Glutamatergic neuron (in vitro differentiated cells): ENCODE data around the gene WFS1. TPM values are rescaled to one million over a fixed set of nuclear protein-coding genes. Genes with fewer than 3 reads are reported as not detected.

ENCODE experiments used
- DNase-seq: peaks from one replicate; pipeline ENCODE4 v3.0.0; 2022
- H3K27ac Mint-ChIP-seq: one replicate; pipeline ENCODE4 v1.8.0; 2020; ENCODE audit warnings: mild to moderate bottlenecking, mixed read lengths, inconsistent platforms; ENCODE audit not compliant: unreplicated experiment
- H3K27me3 Mint-ChIP-seq: one replicate; pipeline ENCODE4 v1.8.0; 2020; ENCODE audit warnings: mild to moderate bottlenecking, moderate library complexity, mixed read lengths, inconsistent platforms; ENCODE audit not compliant: unreplicated experiment
- H3K36me3 Mint-ChIP-seq: one replicate; pipeline ENCODE4 v1.8.0; 2020; ENCODE audit warnings: mild to moderate bottlenecking, mixed read lengths, inconsistent platforms; ENCODE audit not compliant: unreplicated experiment
- H3K4me1 Mint-ChIP-seq: one replicate; pipeline ENCODE4 v1.8.0; 2020; ENCODE audit warnings: mild to moderate bottlenecking, low read depth, mixed read lengths, inconsistent platforms; ENCODE audit not compliant: unreplicated experiment
- H3K4me3 Mint-ChIP-seq: one replicate; pipeline ENCODE4 v1.8.0; 2020; ENCODE audit warnings: mild to moderate bottlenecking, mixed read lengths, inconsistent platforms; ENCODE audit not compliant: unreplicated experiment
- H3K9me3 Mint-ChIP-seq: one replicate; pipeline ENCODE4 v1.8.0; 2020; ENCODE audit warnings: mild to moderate bottlenecking, moderate library complexity, mixed read lengths, inconsistent platforms; ENCODE audit not compliant: unreplicated experiment
- total RNA-seq: library from RNA; stranded (reverse); fragmentation: NEBNext Ultra II Directional; extraction: Animal tissue kit (Norgen Biotek cat#: 25700); gene quantifications from one replicate; pipeline ENCODE4 v1.2.1, GENCODE V29; 2021; ENCODE audit not compliant: unreplicated experiment
- TF ChIP-seq, protein P1 (sequence below): fragments of 200-600 bp; sonication (generic); IDR thresholded peaks from one replicate; pipeline ENCODE4 v1.5.0; 2021; ENCODE audit not compliant: partially characterized antibody, unreplicated experiment

Gene WFS1
- total RNA-seq, 1 donor from 2014 or later = 30.4 TPM

- Mint-ChIP-seq H3K27ac (no peak overlapping the region), H3K4me3 (no peak overlapping the region), H3K36me3 (peaks cover 10% of the 10 kb centered on the region), H3K27me3 (peaks cover 9% of the 10 kb centered on the region), H3K4me1 (no peaks in the 10 kb centered on the region), H3K9me3 (peaks cover 2% of the 10 kb centered on the region)
- DNase-seq = no peak
- TF ChIP-seq, protein P1, sequence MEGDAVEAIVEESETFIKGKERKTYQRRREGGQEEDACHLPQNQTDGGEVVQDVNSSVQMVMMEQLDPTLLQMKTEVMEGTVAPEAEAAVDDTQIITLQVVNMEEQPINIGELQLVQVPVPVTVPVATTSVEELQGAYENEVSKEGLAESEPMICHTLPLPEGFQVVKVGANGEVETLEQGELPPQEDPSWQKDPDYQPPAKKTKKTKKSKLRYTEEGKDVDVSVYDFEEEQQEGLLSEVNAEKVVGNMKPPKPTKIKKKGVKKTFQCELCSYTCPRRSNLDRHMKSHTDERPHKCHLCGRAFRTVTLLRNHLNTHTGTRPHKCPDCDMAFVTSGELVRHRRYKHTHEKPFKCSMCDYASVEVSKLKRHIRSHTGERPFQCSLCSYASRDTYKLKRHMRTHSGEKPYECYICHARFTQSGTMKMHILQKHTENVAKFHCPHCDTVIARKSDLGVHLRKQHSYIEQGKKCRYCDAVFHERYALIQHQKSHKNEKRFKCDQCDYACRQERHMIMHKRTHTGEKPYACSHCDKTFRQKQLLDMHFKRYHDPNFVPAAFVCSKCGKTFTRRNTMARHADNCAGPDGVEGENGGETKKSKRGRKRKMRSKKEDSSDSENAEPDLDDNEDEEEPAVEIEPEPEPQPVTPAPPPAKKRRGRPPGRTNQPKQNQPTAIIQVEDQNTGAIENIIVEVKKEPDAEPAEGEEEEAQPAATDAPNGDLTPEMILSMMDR = no peak
Measured at GRCh38 chr4:6335040-6335590, 65.5 kb downstream of the WFS1 start.

GRCh38 chr4:6336166-6336565 is 66.5 kb downstream of the WFS1 start:
- TF ChIP-seq, protein P1 = no peak
- peaks cover 13% of the 10 kb centered on the region for H3K27me3 Mint-ChIP-seq

DNA sequence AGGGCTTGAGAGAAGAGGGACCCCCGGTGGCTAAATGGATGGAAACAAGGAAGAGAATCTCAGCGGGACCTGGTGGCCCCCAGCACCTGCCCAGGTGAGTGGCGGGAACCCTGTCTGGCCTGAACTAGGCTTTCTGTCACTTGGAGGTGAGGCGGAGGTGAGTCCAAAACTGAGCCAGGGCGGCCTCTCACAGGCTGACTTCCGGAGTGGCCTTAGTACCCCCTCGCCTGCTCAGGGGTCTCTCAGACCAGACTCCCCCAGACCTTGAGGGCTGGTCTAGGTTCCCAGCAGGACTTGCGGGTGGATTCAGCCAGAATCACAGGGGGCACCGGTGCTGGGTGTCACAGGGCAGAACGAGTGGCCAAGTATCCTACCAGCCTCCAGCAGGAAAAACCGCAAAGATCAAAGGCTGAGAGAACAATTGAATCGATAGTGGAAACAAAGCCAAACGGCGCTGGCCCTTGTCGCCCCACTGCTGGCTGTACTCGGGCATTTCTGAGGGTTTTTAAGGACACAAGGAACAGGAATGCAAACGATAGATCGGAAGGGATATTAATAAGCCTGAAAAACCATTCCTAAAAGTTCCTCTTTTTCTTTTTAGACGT is 67.8 kb downstream of the WFS1 start:
- Mint-ChIP-seq H3K4me1 (peaks cover 9% of the 10 kb centered on the region), H3K9me3 (peaks cover 2% of the 10 kb centered on the region), H3K27ac (no peak overlapping the region), H3K27me3 (peaks cover 13% of the 10 kb centered on the region), H3K4me3 (no peak overlapping the region), H3K36me3 (peaks cover 10% of the 10 kb centered on the region)
- peak; percentile 13 for DNase-seq
- TF ChIP-seq, protein P1 = no peak

More at GRCh38 chr4:6336166-6336565, 66.5 kb downstream of the WFS1 start:
- Mint-ChIP-seq H3K4me1 (peaks cover 2% of the 10 kb centered on the region), H3K9me3 (peaks cover 2% of the 10 kb centered on the region), H3K4me3 (no peak overlapping the region), H3K36me3 (peaks cover 10% of the 10 kb centered on the region), H3K27ac (no peak overlapping the region)
- DNase-seq = peak; percentile 11

- Mint-ChIP-seq H3K36me3 (peaks cover 3% of the 10 kb centered on the region), H3K27me3 (peaks cover 10% of the 10 kb centered on the region), H3K4me1 (peaks cover 13% of the 10 kb centered on the region), H3K27ac (no peak overlapping the region), H3K4me3 (no peak overlapping the region), H3K9me3 (peaks cover 5% of the 10 kb centered on the region)
- peak; percentile 8 for DNase-seq
- TF ChIP-seq, protein P1 = no peak
Measured at GRCh38 chr4:6338175-6338950, 68.7 kb downstream of the WFS1 start.
